HG02763 (cell line): ENCODE data around the gene ACOT13.
"Not testable (repeated sequence)": the region's sequence is repeated elsewhere in the genome, so short reads cannot be mapped to it uniquely, and the experiment has no call there.

Experiments used
- ATAC-seq: cut with Tn5 transposase; IDR thresholded peaks from one replicate; pipeline ENCODE4 v1.9.1; 2021; ENCODE audit warnings: mild to moderate bottlenecking, moderate library complexity; ENCODE audit not compliant: unreplicated experiment

The ACOT13 gene

GRCh38 chr6:24666641-24667377, at the start of gene ACOT13, which contains the start of gene TDP2:
Gene ACOT13 (plus strand): TSS chr6:24667077. CDS start chr6:24667264, 187 bp downstream.
Gene TDP2 (minus strand): TSS chr6:24666899. CDS start chr6:24666862, 37 bp downstream.
- ATAC-seq, result peak; percentile 97

DNA sequence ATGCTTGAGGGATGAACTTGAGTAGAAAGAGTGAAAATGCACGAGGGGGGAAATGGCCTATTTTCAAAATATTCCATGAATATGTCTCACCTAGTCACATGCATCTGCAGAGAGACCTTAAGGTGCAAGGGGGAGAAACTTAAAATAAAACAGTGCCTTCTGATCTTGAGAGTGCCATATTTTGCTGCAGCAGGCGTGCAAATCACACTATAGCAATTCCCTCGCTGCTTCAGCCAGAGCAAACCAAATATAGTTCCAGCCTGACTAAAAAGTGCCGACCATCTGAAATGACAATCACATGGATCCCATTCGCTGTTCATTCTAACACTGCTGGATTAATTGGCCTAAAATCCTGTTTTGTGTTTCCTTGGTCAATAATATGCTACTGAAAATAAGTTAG, 47.2 kb upstream of the ACOT13 start:
- ATAC-seq, result no peak

DNA sequence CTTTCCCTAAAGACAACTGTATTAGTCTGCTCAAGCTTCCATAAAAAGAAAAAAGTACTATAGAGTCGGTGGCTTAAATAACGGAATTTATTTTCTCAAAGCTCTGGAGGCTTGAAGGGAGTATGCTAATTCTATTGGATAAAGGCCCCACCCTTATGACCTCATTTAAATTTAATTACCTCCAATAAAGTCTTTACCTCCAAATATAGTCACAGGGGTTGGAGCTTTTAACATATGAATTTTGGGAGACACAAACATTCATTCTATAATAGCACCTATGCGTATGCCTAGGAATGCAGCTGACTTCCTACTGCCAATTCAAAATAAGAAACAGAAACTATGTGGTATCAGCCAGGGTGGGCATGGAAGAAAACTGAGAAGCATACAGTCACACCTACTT, 46.2 kb upstream of the ACOT13 start:
- no peak for ATAC-seq

GRCh38 chr6:24621626-24622289, 45.1 kb upstream of the ACOT13 start:
- ATAC-seq, result no peak

DNA sequence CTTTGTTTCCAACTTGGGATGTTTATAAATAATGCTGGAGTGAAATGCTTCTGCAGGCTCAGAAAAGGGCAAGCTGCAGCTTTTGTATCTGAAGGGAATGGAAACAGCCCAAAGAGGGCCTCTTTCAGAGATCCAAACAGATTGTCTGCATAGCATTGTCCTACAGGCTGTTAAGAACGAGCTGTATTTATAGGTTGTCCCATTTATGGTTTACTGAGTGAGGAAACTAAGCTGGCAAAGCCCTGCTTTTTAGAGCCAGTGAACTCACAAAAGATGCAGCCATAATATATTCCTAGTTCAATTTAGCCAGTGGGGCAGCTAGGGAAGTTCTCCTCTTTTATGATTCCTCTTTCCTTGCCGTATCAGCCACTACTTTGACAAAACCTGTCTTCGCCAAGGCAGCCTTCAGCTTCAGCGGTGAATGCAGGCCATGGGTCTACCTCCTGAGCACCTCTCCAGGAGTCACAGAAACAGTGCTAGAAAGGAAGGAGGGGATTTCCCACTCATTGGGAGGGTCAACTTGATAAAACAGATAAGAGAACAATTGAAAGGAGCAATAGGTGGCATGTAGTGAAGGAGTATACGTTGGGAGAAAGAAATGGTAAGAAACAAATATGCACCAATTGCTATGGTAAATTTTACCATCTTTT, 35.9 kb upstream of the ACOT13 start:
- no peak for ATAC-seq

- no peak for ATAC-seq
Measured at GRCh38 chr6:24631671-24632070, 35.2 kb upstream of the ACOT13 start.

- no peak for ATAC-seq
Measured at GRCh38 chr6:24632573-24632972, 34.3 kb upstream of the ACOT13 start.

DNA sequence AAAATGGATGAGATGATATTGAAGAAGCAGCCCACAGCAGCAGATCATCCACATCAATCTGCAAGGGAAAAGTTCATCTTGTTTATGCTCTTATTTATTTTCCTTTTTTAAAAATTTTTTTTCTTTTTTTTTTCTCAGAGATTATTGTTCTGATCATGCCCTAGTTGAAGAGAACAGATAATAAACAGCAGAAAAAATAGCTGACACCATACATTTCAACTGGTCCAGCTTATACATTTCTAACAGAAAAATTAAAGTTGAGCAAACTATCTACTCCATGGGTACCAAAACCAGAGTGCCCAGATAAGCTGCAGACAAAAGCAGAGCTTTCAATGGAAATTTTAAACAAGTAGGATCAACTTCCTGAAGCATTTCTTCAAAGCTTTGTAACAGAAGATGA, 30.2 kb upstream of the ACOT13 start:
- no peak for ATAC-seq

GRCh38 chr6:24640166-24640565, 26.7 kb upstream of the ACOT13 start:
- ATAC-seq, result no peak

- not testable (repeated sequence) for ATAC-seq
Measured at GRCh38 chr6:24640631-24641030, 26.2 kb upstream of the ACOT13 start.

- ATAC-seq, result no peak
Measured at GRCh38 chr6:24642061-24642460, 24.8 kb upstream of the ACOT13 start.

DNA sequence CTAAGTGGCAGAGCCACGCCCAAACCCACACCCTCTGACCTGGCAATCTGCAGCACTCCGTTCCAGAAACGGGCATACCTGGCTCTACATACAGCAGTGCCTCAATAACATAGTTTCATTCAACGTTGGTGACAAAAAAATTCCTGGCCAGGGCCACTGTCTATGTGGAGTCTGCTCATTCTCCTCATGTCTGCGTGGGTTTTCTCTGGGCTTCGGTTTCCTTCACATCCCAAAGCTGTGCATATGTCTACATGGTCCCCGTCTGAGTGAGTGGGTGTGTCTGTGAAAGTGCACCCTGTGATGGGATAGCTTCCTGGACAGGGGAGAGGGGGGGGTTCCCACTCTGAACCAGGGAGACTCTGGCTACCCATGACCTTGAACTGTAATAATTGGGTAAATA, 23.0 kb upstream of the ACOT13 start:
- ATAC-seq, result no peak

- ATAC-seq, result no peak
Measured at GRCh38 chr6:24644377-24644776, 22.5 kb upstream of the ACOT13 start.

DNA sequence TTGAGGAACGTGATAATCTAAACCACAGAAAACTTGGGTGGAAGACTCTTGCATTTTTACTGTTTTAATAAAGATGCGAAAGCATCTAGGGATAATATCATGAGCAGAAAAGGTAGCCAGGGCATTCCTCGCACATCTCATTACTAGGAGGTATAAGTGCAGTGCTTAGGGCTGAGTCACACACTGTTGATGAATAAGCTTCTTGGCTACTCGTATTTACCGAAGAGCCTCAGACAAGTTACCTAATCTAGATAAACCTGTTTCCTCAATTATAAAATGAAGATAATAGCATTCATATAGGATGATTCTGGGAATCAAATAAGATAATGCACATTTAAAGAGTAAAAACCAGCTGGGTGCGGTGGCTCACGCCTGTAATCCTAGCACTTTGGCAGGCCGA, 20.1 kb upstream of the ACOT13 start:
- no peak for ATAC-seq

- ATAC-seq, result no peak
Measured at GRCh38 chr6:24648276-24648675, 18.6 kb upstream of the ACOT13 start.

DNA sequence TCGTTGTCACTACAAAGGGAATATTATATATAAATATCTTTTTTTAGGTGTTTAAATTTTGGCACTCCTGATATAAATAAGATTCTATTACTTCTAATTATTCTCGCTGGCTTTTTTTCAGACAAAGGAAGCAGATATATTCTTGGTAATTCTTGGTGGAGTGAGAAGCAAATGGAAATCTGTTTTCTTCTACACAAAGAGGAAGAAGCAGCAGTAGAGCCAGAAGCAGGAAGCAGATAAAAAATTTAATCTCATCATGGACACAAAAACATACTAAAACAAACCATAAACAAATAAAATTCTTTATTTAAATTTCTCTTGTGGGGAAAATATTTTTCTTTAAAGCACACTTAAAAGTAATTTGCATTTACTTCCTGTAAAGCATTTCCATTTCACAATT, 17.2 kb upstream of the ACOT13 start:
- no peak for ATAC-seq

- no peak for ATAC-seq
Measured at GRCh38 chr6:24650365-24650764, 16.5 kb upstream of the ACOT13 start.

- ATAC-seq, result no peak
Measured at GRCh38 chr6:24655215-24655614, 11.7 kb upstream of the ACOT13 start.

DNA sequence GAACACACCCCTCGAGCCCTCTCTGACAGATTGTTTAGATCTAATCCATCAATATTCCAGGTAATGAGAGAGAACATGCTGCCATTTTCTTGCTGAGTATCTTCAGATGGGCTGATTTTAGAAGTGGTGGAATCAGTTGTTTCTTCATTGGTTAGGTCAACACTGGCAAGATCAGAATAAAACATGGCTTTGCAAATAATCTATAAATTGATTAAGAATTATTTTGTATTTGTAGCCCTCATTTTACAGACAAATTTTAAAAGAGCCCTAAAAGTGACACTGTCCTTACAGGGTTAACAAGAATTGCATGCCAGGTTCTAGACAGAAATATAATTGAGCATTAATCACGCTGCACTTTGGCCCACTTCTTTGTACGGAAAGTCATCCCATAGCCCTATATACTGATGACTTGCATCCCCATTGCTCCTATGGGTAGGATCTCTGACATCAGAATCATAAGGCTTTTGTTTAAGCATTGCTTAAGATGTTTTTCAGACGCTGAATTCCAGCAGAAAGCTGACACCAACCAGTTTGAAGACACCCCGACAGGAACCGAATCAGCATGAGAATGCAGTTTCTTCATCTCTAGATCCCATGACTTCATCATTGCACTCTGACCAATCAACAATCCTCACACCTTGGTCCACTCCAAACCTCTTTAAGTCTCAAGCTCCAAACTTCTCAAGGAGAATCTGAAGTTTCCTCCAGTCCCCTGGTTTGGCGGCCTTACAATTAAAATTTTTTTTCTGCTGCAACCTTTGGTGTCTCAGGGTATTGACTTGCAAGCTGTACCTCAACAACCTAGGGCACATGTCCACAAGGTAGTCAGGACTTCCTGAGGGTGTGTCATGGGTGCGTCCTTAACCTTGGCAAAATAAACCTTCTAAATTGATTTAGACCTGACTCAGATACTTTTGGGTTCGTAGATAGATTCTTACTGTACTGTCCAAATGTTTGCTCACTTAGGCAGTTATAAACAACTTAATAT, 8.0 kb upstream of the ACOT13 start:
- ATAC-seq, result no peak

DNA sequence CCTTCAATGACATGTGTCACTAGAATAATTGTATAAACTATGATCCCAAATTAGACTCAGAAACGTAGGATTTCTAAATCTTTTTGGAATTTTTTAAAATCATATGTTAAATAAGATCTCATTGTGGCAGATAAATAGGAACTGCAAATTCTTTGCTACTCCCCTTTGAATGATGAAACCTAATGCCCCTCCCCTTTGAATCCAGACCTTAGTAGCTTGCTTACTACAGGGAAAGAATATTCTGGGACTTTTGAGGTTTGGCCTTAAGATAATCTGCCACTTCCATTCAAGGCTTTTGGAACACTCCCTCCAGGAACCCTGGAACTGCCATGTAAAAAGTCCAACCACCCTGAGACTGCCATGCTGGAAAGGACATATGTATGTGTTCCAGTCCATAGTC, 7.3 kb upstream of the ACOT13 start:
- no peak for ATAC-seq

DNA sequence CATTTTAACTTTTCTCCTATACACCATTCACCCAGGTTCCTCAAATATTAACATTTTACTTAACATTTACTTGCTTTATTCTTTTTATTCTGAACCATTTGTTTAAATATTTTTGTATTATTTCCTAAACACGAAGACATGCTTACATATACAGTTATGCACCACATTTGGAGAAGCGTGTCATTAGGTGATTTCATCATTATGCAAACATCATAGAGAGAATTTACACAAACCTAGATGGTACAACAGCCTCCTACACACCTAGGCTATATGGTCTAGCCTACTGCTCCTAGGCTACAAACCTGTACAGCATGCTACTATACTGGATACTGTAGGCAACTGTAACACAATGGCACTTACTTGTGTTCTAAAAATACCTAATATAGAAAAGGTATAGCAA, 6.8 kb upstream of the ACOT13 start:
- no peak for ATAC-seq
